GM23338 (cell line): ENCODE measurements around the gene PLEKHA7. TPM values are rescaled to one million over a fixed set of nuclear protein-coding genes. Genes with fewer than 3 reads are reported as not detected.

Source experiments
- ATAC-seq: fragments of 200-7000 bp; cut with Tn5 transposase; 3 replicates; pipeline ENCODE4 v1.9.1; 2020
- DNase-seq: peaks from one replicate; pipeline ENCODE4 v3.0.0-alpha.2; 2015; ENCODE audit warnings: low spot score
- H2AFZ ChIP-seq: fragments of 200-600 bp; sonication (generic); 2 replicates; pipeline ENCODE4 v1.8.0; 2016; ENCODE audit warnings: antibody characterized with exemption, mild to moderate bottlenecking, moderate library complexity
- H3F3A ChIP-seq: fragments of 200-600 bp; sonication (generic); replicated peaks from 2 replicates; pipeline ENCODE4 v1.8.0; 2017; ENCODE audit warnings: antibody characterized with exemption, mixed run types, low read depth
- H3K27ac ChIP-seq: fragments of 200-600 bp; sonication (generic); 2 replicates; pipeline ENCODE4 v1.6.1; 2016; ENCODE audit warnings: low read depth
- H3K27me3 ChIP-seq: fragments of 200-600 bp; sonication (generic); 2 replicates; pipeline ENCODE4 v1.8.0; 2016; ENCODE audit warnings: mild to moderate bottlenecking, mixed run types, moderate library complexity; ENCODE audit not compliant: insufficient read depth
- H3K36me3 ChIP-seq: fragments of 200-600 bp; sonication (generic); 2 replicates; pipeline ENCODE4 v1.8.0; 2016; ENCODE audit warnings: mild to moderate bottlenecking; ENCODE audit not compliant: insufficient read depth
- H3K4me1 ChIP-seq: fragments of 200-600 bp; sonication (generic); 2 replicates; pipeline ENCODE4 v1.8.0; 2016; ENCODE audit warnings: mild to moderate bottlenecking, moderate library complexity; ENCODE audit not compliant: insufficient read depth
- H3K4me2 ChIP-seq: fragments of 200-600 bp; sonication (generic); 2 replicates; pipeline ENCODE4 v1.7.1; 2017; ENCODE audit warnings: mixed run types
- H3K4me3 ChIP-seq: fragments of 200-600 bp; sonication (generic); 2 replicates; pipeline ENCODE4 v1.6.1; 2016; ENCODE audit warnings: mixed run types
- H3K79me2 ChIP-seq: fragments of 200-600 bp; sonication (generic); replicated peaks from 2 replicates; pipeline ENCODE4 v1.8.0; 2017; ENCODE audit warnings: mild to moderate bottlenecking; ENCODE audit not compliant: insufficient read depth
- H3K9me2 ChIP-seq: fragments of 200-600 bp; sonication (generic); 2 replicates; pipeline ENCODE4 v1.8.0; 2017; ENCODE audit not compliant: insufficient read depth
- H4K20me1 ChIP-seq: fragments of 200-600 bp; sonication (generic); replicated peaks from 2 replicates; pipeline ENCODE4 v1.8.0; 2017; ENCODE audit warnings: mild to moderate bottlenecking; ENCODE audit not compliant: insufficient read depth
- H3K27ac Mint-ChIP-seq: 2 replicates; pipeline ENCODE4 v1.8.0; 2020; ENCODE audit warnings: inconsistent platforms, mild to moderate bottlenecking, moderate library complexity, mixed read lengths
- H3K27me3 Mint-ChIP-seq: 3 replicates; pipeline ENCODE4 v1.8.0; 2022; ENCODE audit warnings: low read depth, mild to moderate bottlenecking, moderate library complexity, mixed read lengths, inconsistent platforms; ENCODE audit not compliant: insufficient read depth, poor library complexity
- H3K36me3 Mint-ChIP-seq: 3 replicates; pipeline ENCODE4 v1.8.0; 2021; ENCODE audit warnings: low read depth, mild to moderate bottlenecking, inconsistent platforms, moderate library complexity, mixed read lengths
- H3K4me1 Mint-ChIP-seq: 3 replicates; pipeline ENCODE4 v1.8.0; 2020; ENCODE audit warnings: mild to moderate bottlenecking, inconsistent platforms, mixed read lengths
- H3K4me3 Mint-ChIP-seq: 3 replicates; pipeline ENCODE4 v1.8.0; 2021; ENCODE audit warnings: moderate library complexity, mild to moderate bottlenecking, inconsistent platforms, mixed read lengths
- H3K9me3 Mint-ChIP-seq: 3 replicates; pipeline ENCODE4 v1.8.0; 2020; ENCODE audit warnings: moderate library complexity, mild to moderate bottlenecking, inconsistent platforms, mixed read lengths
- CREB1 ChIP-seq: fragments of 250-450 bp; sonication (Bioruptor Pico); IDR thresholded peaks from 2 replicates; pipeline ENCODE4 v1.5.0; 2020; ENCODE audit warnings: low read depth, mild to moderate bottlenecking, moderate library complexity
- EZH2 ChIP-seq: fragments of 200-600 bp; sonication (generic); IDR thresholded peaks from one replicate; pipeline ENCODE4 v1.8.0; 2017; ENCODE audit warnings: antibody characterized with exemption, mild to moderate bottlenecking, low read depth; ENCODE audit not compliant: unreplicated experiment
- EZH2phosphoT487 ChIP-seq: fragments of 200-600 bp; sonication (generic); IDR thresholded peaks from one replicate; pipeline ENCODE4 v1.8.1; 2018; ENCODE audit warnings: antibody characterized with exemption; ENCODE audit not compliant: unreplicated experiment
- JUNB ChIP-seq: IDR thresholded peaks from one replicate; pipeline ENCODE4 v1.6.1; 2016; ENCODE audit warnings: antibody characterized with exemption; ENCODE audit not compliant: unreplicated experiment
- NANOG ChIP-seq: IDR thresholded peaks from 2 replicates; pipeline ENCODE4 v1.6.1; 2016; ENCODE audit warnings: antibody characterized with exemption, borderline replicate concordance
- POLR2AphosphoS5 ChIP-seq: IDR thresholded peaks from 2 replicates; pipeline ENCODE4 v1.6.1; 2016; ENCODE audit warnings: antibody characterized with exemption, low read depth
- STAT1 ChIP-seq: IDR thresholded peaks from one replicate; pipeline ENCODE4 v1.6.1; 2016; ENCODE audit warnings: antibody characterized with exemption; ENCODE audit not compliant: unreplicated experiment
- ZNF114 ChIP-seq: fragments of 250-450 bp; sonication (Bioruptor Pico); IDR thresholded peaks from 2 replicates; pipeline ENCODE4 v1.5.0; 2020; ENCODE audit warnings: mild to moderate bottlenecking, moderate library complexity
- ZNF331 ChIP-seq: fragments of 250-450 bp; sonication (Bioruptor Pico); IDR thresholded peaks from 2 replicates; pipeline ENCODE4 v1.5.0; 2020; ENCODE audit warnings: low read depth, mild to moderate bottlenecking, moderate library complexity
- polyA plus RNA-seq: library from polyadenylated mRNA; unstranded; fragments of >200 nt; fragmentation: Nextera tagmentation; extraction: Ambion mirVana; gene quantifications from 2 replicates; pipeline ENCODE4 v1.2.1, GENCODE V29; 2016
- total RNA-seq: library from RNA; depleted of rRNA; stranded (reverse); fragments of >200 nt; shearing (Covaris generic); gene quantifications from 2 replicates; pipeline ENCODE4 v1.2.3, GENCODE V29; 2014
- TF ChIP-seq, protein P1 (sequence below): IDR thresholded peaks from 2 replicates; pipeline ENCODE4 v1.6.1; 2016; ENCODE audit warnings: antibody characterized with exemption
- TF ChIP-seq, protein P2 (sequence below): fragments of 250-450 bp; sonication (Bioruptor Pico); IDR thresholded peaks from 2 replicates; pipeline ENCODE4 v1.5.0; 2020; ENCODE audit warnings: mild to moderate bottlenecking, moderate library complexity
- TF ChIP-seq, protein P3 (sequence below), 2 experiments: fragments of 200-600 bp in 1 of 2; sonication (generic) in 1 of 2; conservative IDR thresholded peaks; 2 replicates each; pipeline versions ENCODE4 v1.5.1 to v1.6.1; 2016 to 2017; ENCODE audit warnings: antibody characterized with exemption in 2 of 2, low read depth in 2 of 2, mild to moderate bottlenecking in 2 of 2, moderate library complexity in 1 of 2
- TF ChIP-seq, protein P4 (sequence below): IDR thresholded peaks from one replicate; pipeline ENCODE4 v1.6.1; 2018; ENCODE audit warnings: antibody characterized with exemption; ENCODE audit not compliant: unreplicated experiment

PLEKHA7 gene
- total and polyA plus RNA-seq, 2 experiments from 2014 or later: 9.7 to 15.8 TPM

DNA sequence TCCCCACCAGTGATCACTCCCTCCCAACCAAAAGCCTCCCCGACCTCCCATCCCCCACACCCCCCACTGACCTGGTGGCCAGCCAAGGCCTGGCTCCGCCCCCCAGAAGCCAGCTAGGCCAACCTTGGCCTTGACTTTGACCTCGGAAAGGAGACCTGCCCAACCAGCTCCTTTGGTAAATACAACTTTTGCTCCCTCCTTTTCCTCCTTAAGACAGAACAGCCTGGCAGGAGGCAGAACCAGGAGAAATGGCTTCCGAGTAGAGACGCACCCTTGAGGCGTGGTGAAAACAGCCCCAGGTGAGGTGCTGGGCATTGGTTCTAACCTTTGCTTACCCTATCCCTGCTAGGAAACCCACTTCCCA, 27.0 kb downstream of the PLEKHA7 start:
- ATAC-seq (peak; percentile 72), DNase-seq (peak; percentile 87)
- Histone ChIP-seq H3K4me1 (peaks cover 18% of the 10 kb centered on the region), H3K27ac (no peak overlapping the region), H3K9me2 (no peaks in the 10 kb centered on the region), H3F3A (no peaks in the 10 kb centered on the region), H4K20me1 (peaks cover 9% of the 10 kb centered on the region; the same call in 1 of the 2 replicates), H2AFZ (no peak overlapping the region), H3K36me3 (no peaks in the 10 kb centered on the region), H3K27me3 (no peaks in the 10 kb centered on the region), H3K4me2 (peak overlapping the region; percentile 40), H3K79me2 (peaks cover 2% of the 10 kb centered on the region; the same call in 1 of the 2 replicates), H3K4me3 (0 out of 2 replicates have a peak overlapping the region, but pooled peaks have one; percentile 6)
- Mint-ChIP-seq H3K36me3 (peaks cover 2% of the 10 kb centered on the region; the same call in 2 of the 3 replicates), H3K27me3 (peaks cover 14% of the 10 kb centered on the region), H3K27ac (no peak overlapping the region), H3K4me1 (peaks cover 36% of the 10 kb centered on the region), H3K9me3 (no peaks in the 10 kb centered on the region), H3K4me3 (peak overlapping the region; percentile 4; the same call in 1 of the 3 replicates)
- TF ChIP-seq EZH2phosphoT487 (no peak), EZH2 (no peak), JUNB (no peak), STAT1 (no peak), CREB1 (CRISPR knock-in tag) (no peak), ZNF114 (no peak), ZNF331 (CRISPR knock-in tag) (no peak), POLR2AphosphoS5 (no peak), NANOG (no peak)
- TF ChIP-seq, protein P1, sequence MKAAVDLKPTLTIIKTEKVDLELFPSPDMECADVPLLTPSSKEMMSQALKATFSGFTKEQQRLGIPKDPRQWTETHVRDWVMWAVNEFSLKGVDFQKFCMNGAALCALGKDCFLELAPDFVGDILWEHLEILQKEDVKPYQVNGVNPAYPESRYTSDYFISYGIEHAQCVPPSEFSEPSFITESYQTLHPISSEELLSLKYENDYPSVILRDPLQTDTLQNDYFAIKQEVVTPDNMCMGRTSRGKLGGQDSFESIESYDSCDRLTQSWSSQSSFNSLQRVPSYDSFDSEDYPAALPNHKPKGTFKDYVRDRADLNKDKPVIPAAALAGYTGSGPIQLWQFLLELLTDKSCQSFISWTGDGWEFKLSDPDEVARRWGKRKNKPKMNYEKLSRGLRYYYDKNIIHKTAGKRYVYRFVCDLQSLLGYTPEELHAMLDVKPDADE: no peak
- TF ChIP-seq, protein P2, sequence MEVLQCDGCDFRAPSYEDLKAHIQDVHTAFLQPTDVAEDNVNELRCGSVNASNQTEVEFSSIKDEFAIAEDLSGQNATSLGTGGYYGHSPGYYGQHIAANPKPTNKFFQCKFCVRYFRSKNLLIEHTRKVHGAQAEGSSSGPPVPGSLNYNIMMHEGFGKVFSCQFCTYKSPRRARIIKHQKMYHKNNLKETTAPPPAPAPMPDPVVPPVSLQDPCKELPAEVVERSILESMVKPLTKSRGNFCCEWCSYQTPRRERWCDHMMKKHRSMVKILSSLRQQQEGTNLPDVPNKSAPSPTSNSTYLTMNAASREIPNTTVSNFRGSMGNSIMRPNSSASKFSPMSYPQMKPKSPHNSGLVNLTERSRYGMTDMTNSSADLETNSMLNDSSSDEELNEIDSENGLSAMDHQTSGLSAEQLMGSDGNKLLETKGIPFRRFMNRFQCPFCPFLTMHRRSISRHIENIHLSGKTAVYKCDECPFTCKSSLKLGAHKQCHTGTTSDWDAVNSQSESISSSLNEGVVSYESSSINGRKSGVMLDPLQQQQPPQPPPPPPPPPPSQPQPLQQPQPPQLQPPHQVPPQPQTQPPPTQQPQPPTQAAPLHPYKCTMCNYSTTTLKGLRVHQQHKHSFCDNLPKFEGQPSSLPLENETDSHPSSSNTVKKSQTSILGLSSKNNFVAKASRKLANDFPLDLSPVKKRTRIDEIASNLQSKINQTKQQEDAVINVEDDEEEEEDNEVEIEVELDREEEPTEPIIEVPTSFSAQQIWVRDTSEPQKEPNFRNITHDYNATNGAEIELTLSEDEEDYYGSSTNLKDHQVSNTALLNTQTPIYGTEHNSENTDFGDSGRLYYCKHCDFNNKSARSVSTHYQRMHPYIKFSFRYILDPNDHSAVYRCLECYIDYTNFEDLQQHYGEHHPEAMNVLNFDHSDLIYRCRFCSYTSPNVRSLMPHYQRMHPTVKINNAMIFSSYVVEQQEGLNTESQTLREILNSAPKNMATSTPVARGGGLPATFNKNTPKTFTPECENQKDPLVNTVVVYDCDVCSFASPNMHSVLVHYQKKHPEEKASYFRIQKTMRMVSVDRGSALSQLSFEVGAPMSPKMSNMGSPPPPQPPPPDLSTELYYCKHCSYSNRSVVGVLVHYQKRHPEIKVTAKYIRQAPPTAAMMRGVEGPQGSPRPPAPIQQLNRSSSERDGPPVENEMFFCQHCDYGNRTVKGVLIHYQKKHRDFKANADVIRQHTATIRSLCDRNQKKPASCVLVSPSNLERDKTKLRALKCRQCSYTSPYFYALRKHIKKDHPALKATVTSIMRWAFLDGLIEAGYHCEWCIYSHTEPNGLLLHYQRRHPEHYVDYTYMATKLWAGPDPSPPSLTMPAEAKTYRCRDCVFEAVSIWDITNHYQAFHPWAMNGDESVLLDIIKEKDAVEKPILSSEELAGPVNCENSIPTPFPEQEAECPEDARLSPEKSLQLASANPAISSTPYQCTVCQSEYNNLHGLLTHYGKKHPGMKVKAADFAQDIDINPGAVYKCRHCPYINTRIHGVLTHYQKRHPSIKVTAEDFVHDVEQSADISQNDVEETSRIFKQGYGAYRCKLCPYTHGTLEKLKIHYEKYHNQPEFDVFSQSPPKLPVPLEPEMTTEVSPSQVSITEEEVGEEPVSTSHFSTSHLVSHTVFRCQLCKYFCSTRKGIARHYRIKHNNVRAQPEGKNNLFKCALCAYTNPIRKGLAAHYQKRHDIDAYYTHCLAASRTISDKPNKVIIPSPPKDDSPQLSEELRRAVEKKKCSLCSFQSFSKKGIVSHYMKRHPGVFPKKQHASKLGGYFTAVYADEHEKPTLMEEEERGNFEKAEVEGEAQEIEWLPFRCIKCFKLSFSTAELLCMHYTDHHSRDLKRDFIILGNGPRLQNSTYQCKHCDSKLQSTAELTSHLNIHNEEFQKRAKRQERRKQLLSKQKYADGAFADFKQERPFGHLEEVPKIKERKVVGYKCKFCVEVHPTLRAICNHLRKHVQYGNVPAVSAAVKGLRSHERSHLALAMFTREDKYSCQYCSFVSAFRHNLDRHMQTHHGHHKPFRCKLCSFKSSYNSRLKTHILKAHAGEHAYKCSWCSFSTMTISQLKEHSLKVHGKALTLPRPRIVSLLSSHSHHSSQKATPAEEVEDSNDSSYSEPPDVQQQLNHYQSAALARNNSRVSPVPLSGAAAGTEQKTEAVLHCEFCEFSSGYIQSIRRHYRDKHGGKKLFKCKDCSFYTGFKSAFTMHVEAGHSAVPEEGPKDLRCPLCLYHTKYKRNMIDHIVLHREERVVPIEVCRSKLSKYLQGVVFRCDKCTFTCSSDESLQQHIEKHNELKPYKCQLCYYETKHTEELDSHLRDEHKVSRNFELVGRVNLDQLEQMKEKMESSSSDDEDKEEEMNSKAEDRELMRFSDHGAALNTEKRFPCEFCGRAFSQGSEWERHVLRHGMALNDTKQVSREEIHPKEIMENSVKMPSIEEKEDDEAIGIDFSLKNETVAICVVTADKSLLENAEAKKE (CRISPR knock-in tag): no peak
- TF ChIP-seq, protein P3, sequence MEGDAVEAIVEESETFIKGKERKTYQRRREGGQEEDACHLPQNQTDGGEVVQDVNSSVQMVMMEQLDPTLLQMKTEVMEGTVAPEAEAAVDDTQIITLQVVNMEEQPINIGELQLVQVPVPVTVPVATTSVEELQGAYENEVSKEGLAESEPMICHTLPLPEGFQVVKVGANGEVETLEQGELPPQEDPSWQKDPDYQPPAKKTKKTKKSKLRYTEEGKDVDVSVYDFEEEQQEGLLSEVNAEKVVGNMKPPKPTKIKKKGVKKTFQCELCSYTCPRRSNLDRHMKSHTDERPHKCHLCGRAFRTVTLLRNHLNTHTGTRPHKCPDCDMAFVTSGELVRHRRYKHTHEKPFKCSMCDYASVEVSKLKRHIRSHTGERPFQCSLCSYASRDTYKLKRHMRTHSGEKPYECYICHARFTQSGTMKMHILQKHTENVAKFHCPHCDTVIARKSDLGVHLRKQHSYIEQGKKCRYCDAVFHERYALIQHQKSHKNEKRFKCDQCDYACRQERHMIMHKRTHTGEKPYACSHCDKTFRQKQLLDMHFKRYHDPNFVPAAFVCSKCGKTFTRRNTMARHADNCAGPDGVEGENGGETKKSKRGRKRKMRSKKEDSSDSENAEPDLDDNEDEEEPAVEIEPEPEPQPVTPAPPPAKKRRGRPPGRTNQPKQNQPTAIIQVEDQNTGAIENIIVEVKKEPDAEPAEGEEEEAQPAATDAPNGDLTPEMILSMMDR (conservative IDR thresholded peaks at IDR 0.05; ENCODE audit: low read depth in 2 of 2): no peak
- TF ChIP-seq, protein P4, sequence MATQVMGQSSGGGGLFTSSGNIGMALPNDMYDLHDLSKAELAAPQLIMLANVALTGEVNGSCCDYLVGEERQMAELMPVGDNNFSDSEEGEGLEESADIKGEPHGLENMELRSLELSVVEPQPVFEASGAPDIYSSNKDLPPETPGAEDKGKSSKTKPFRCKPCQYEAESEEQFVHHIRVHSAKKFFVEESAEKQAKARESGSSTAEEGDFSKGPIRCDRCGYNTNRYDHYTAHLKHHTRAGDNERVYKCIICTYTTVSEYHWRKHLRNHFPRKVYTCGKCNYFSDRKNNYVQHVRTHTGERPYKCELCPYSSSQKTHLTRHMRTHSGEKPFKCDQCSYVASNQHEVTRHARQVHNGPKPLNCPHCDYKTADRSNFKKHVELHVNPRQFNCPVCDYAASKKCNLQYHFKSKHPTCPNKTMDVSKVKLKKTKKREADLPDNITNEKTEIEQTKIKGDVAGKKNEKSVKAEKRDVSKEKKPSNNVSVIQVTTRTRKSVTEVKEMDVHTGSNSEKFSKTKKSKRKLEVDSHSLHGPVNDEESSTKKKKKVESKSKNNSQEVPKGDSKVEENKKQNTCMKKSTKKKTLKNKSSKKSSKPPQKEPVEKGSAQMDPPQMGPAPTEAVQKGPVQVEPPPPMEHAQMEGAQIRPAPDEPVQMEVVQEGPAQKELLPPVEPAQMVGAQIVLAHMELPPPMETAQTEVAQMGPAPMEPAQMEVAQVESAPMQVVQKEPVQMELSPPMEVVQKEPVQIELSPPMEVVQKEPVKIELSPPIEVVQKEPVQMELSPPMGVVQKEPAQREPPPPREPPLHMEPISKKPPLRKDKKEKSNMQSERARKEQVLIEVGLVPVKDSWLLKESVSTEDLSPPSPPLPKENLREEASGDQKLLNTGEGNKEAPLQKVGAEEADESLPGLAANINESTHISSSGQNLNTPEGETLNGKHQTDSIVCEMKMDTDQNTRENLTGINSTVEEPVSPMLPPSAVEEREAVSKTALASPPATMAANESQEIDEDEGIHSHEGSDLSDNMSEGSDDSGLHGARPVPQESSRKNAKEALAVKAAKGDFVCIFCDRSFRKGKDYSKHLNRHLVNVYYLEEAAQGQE: no peak
